ENCODE measurements around the gene FERMT1. TPM values are rescaled to one million over a fixed set of nuclear protein-coding genes. Genes with fewer than 3 reads are reported as not detected.
"Not testable (repeated sequence)": the region's sequence is repeated elsewhere in the genome, so short reads cannot be mapped to it uniquely, and the experiment has no call there.

Gene FERMT1
- total RNA-seq, 4 donors from 2014 or later, result 0.84 to 1.6 (median 1.2) TPM

DNA sequence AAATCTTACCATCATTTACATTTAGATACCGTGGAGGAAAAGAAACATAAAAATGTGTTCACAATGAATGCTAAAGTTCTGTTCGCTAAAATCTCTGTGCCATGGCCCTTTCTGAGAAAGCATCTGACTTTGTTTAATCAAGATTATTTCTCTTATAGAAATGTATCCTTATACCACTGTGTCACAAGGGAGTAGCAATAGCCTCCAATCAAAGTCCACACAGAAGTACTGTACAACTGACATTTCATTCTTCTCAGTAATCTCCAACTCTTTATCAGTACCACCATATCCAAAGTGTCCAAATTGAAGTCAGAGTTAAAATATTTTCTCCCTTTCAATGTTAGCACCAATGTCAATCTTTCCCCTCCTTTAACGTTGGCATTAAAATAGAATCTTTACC lies 6.1 kb downstream of the FERMT1 start:
- ATAC-seq (ENCODE audit: low FRiP score) (no peak), DNase-seq (ENCODE audit: low spot score) (no peak)
- TF ChIP-seq, protein P1, sequence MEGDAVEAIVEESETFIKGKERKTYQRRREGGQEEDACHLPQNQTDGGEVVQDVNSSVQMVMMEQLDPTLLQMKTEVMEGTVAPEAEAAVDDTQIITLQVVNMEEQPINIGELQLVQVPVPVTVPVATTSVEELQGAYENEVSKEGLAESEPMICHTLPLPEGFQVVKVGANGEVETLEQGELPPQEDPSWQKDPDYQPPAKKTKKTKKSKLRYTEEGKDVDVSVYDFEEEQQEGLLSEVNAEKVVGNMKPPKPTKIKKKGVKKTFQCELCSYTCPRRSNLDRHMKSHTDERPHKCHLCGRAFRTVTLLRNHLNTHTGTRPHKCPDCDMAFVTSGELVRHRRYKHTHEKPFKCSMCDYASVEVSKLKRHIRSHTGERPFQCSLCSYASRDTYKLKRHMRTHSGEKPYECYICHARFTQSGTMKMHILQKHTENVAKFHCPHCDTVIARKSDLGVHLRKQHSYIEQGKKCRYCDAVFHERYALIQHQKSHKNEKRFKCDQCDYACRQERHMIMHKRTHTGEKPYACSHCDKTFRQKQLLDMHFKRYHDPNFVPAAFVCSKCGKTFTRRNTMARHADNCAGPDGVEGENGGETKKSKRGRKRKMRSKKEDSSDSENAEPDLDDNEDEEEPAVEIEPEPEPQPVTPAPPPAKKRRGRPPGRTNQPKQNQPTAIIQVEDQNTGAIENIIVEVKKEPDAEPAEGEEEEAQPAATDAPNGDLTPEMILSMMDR (IDR thresholded peaks at IDR 0.05), result no peak

DNA sequence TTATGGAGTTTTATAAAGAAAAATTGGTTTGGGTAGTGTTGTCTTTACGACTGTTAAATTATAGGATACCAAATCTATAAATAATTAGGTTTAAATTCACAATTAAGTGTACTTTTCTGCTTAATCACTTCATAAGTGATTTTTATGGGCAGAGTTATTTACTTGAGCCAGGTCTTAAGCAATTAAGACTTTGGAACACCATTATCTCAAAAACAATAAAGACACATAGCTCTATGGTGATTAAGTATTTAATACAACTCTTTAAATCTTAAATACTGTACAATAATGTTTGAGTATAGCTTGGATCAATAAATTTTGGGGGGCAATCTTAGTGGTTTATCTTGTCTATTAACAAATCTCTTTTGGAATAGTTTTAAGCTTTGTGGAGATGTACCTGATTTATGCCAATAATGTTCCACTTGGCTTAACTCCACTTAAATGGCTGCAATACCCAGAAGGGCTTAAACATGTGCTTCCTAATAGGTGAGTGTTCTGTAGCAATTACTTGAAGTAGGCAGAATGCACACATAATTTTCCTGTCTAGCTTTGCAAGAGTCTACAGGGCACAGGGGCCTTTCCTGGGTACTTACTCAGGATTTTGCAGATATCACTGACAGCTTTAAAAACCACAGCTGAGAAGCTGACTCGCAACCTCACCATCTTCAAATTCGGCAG lies 7.5 kb downstream of the FERMT1 start:
- TF ChIP-seq, protein P1 (IDR thresholded peaks at IDR 0.05), result no peak
- DNase-seq (ENCODE audit: low spot score) (no peak), ATAC-seq (ENCODE audit: low FRiP score) (no peak)

DNA sequence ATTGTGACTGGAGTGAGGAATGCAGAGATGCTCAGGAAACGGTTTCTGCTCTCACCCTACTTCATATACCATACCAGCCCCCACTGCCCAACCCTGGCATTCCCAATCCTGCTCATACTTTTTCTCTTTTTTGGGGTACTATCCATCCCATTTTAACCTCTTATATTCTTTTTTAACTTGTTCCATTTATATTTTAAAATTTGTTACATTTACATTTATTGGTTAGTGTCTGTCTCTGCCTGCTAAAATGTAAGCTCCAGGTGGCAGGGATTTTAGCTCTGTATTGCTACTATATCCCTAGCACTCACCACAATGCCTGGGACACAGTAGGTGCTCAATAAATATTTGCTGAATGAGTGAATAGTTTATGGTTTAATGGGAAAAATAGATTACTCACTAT lies 8.1 kb downstream of the FERMT1 start:
- DNase-seq (ENCODE audit: low spot score) (no peak), ATAC-seq (ENCODE audit: low FRiP score) (no peak)
- TF ChIP-seq, protein P1 (IDR thresholded peaks at IDR 0.05), result no peak

DNA sequence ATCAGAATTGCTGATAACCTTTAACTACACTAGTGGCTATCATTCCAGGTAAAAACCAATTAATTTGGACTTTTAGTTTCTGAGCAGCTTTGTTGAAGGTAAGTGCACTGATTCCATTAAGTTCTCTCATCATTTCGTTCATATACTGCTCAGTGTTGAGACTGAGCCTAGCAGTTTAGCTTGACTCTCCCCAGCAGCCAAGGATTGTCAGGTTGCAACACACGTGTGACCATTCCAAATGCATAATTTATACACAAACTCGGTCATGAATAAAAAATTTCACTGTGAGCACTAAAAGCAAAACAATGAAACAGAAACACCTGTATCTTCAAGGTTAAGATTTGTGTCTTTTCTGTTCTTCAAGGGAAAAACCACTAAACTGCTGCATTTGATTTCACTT lies 8.9 kb downstream of the FERMT1 start:
- TF ChIP-seq, protein P1 (IDR thresholded peaks at IDR 0.05), result no peak
- DNase-seq (ENCODE audit: low spot score) (no peak), ATAC-seq (ENCODE audit: low FRiP score) (no peak)

DNA sequence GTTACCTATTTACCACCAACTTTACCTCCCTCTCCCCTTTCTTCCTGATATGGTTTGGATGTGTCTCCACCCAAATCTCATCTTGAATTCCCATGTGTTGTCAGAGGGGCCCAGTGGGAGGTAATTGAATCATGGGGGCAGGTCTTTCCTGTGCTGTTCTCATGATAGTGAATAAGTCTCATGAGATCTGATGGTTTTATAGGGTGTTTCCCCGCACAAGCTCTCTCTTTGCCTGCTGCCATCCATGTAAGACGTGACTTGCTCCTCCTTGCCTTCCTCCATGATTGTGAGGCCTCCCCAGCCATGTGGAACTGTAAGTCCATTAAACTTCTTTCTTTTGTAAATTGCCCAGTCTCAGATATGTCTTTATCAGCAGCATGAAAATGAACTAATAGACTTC lies 9.9 kb downstream of the FERMT1 start:
- DNase-seq (ENCODE audit: low spot score); ATAC-seq (ENCODE audit: low FRiP score): not testable (repeated sequence)

DNA sequence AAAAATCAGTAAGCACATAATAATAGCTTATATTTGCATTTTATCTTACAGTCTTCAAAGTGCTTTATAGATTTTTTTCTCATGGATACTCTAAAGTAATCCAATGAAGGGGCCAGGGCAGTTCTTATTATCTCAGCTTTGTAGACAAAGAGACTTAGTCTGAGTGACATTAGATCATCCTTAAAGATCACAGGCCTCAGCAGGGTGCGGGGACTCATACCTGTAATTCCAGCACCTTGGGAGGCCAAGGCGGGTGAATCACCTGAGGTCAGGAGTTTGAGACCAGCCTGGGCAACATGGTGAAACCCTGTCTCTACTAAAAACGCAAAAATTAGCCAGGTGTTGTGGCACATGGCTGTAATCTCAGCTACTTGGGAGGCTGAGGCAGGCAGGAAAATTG lies 14.5 kb downstream of the FERMT1 start:
- ATAC-seq (ENCODE audit: low FRiP score), result no peak
- no peak for DNase-seq (ENCODE audit: low spot score)
- TF ChIP-seq, protein P1 (IDR thresholded peaks at IDR 0.05), result no peak

DNA sequence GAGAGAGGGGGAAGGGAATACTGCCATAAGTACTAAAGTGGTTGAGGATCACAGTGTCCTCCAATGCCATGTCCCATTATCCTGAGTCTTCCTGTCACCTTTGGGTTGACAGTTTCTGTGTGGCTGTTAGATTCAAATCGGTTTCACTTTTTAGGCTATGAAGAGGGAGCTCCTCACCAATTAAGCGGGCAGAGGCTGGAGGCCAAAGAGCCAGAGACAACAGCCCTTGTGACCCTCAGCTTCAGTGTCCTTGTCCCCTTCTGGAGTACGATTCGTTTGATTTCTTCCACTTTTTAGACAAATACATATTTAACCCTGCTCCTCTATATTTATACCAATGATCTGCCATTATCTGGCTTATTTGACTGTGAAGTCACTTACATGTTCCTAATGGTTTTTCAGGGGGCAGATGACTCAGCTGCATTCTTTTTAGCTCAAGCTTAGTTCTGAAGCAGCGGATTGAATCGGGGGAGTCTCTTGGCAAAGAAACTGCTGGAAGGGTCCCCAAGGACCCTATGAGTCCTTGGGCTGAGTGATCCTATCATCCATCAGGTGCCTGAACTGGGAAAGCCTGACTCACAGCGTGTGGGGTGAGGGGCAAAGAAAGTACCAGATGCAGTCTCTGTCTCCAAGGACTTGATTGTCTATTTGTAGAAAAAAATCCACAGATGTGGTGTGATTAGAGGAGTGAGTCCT lies 18.2 kb downstream of the FERMT1 start:
- DNase-seq (ENCODE audit: low spot score) (no peak), ATAC-seq (ENCODE audit: low FRiP score) (peak; percentile 44)
- TF ChIP-seq, protein P1 (IDR thresholded peaks at IDR 0.05), result no peak

Measured in omental fat pad (tissue), 4 donors.